GM20431 (cell line): Measurements from ENCODE around the gene SPATA46.
"Not testable (repeated sequence)": the region's sequence is repeated elsewhere in the genome, so short reads cannot be mapped to it uniquely, and the experiment has no call there.

Source experiments
- in situ Hi-C: fragments of 300-500 bp; cut with MseI, MboI; formaldehyde crosslinking; loops from one replicate; pipeline ENCODE4 v1.15.0; 2020; ENCODE audit warnings: low sequenced_read_pairs; ENCODE audit not compliant: unreplicated experiment

SPATA46 gene, protein sequence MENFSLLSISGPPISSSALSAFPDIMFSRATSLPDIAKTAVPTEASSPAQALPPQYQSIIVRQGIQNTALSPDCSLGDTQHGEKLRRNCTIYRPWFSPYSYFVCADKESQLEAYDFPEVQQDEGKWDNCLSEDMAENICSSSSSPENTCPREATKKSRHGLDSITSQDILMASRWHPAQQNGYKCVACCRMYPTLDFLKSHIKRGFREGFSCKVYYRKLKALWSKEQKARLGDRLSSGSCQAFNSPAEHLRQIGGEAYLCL

DNA sequence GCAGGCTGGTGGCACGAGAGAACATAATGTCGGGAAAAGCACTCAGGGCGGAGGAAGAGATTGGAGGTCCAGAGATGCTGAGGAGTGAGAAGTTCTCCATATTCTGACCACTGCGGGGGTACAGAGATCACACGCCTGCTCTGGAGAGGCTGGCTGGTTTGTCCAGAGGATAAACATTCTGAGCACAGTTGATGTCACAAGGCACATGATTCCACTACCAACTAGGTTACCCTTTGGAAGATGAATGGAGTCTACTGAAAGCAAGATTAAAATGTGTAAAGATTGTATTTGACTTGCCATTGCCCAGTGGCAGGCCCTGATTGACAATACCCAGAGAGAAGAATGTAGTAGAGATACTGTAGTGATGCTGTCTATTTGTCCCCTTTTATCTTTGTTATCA lies at the start of gene SPATA46:
TSS of gene SPATA46 (minus strand) at position 164 of the 400 bp plus-strand sequence. CDS start at position 100, 64 bp downstream.
- in situ Hi-C loops: no loop called here

GRCh38 chr1:162422662-162423375 lies 46.2 kb upstream of the SPATA46 start:
- in situ Hi-C loops: no loop called here

DNA sequence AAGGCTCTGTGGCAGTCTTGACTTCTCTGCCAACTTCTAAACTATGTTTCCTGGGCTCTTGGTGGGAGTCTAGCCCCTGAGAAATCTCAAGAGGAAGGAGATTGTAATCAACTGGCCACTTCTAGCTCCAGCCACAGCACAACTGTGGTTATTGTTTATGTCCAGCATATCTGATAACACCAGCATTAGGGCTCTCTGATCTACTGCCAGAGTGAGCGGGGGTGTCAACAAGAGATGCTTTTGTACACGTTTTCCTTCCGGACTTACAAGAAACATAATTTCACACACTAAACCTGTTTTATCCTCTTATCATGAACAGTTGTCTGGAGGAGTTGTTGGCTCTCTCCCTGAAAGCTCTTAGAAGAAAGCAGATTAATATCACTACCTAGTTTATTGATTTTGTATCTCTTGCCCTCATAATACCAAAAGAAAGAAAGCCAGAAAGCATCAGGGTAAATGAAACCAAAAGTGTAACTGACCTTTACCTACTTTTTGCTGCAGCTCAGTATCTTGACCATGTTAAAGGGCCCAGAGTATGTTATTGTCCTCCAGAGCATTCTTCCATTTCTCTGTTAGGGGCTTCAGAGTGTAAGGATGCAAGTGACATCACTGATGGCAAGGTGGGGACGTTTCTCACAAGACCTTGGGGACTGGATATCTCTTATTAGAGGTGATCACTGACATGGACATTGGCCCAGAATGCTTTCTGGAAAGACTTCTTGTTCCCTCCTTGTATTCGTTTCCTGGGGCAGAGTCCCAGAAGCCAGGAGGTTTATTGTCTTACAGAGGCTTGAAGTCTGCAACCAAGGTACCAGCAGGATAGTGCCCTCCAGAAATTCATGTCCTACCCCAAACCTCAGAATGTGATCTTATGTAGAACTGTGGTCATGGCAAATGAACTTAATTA lies 44.9 kb upstream of the SPATA46 start:
- in situ Hi-C loops: no loop called here

GRCh38 chr1:162420120-162420519 lies 43.5 kb upstream of the SPATA46 start:
- in situ Hi-C loops: no loop called here

DNA sequence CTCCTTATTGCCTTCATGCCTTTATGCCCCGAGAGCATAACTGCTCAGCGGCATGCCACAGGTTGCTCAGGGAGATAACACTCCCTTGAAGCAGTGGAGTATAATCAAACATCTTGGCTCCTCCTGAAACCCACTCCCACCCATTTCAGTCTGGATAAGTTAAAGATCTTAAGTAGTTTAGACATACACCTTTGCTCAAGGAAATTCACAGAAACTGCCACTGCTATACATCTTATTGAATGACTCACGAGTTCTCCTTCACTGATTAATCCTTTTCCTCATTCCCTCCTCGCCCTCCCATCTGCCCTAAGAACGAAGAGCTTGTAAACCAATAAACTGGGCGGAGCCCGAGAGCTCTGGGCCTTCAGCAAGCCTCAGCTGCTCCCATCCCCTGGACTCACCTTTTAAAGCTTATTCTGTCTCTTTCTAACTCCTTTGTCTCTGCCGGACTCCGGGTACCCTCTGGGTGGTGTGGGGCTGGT lies 42.8 kb upstream of the SPATA46 start:
- in situ Hi-C loops: not testable (repeated sequence)

GRCh38 chr1:162418584-162418983 lies 41.9 kb upstream of the SPATA46 start:
- in situ Hi-C loops: not testable (repeated sequence)

DNA sequence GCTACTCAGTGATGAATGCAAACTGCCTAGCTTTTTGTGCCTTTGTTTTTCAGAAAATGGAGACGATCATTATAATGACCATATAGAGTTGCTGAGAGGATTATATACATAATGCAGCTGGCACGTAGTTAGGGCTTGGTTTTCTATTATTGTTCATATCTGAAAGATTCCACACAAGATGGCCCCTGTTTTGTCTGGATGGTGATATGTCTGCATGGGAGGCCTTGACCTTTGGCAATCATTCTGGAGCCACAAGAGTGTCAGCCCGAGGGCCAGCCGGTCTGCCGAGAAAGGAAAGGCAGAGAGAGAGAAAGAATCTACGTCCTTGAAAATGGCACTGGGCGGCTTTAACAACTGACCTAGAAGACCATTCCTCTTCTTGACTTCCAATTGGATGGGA lies 41.0 kb upstream of the SPATA46 start:
- in situ Hi-C loops: no loop called here

GRCh38 chr1:162416909-162417308 lies 40.3 kb upstream of the SPATA46 start:
- in situ Hi-C loops: no loop called here

DNA sequence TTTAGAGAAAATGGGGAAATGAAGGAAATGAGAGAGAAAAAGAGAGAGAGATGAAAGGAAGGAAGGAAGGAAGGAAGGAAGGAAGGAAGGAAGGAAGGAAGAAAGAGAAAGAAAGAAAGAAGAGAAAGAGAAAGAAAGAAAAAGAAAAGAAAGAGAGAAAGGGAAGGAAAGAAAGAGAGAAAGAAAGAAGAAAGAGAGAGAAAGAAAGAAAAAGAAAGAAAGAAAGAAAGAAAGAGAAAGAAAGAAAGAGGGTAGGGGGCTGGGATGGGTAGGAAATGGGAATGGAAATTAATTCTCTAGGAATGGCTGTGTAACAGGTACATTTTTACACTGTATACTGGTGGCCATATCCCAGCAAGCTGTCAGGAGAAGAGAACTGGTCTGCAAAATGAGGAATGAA lies 39.6 kb upstream of the SPATA46 start:
- in situ Hi-C loops: no loop called here

GRCh38 chr1:162412002-162412401 lies 35.3 kb upstream of the SPATA46 start, which contains the start of gene SH2D1B:
Gene SH2D1B, minus strand, starts transcription at chr1:162412136. Its CDS starts 120 bp downstream, at chr1:162412016.
- in situ Hi-C loops: no loop called here

GRCh38 chr1:162407539-162407938 lies 30.9 kb upstream of the SPATA46 start:
- in situ Hi-C loops: no loop called here

DNA sequence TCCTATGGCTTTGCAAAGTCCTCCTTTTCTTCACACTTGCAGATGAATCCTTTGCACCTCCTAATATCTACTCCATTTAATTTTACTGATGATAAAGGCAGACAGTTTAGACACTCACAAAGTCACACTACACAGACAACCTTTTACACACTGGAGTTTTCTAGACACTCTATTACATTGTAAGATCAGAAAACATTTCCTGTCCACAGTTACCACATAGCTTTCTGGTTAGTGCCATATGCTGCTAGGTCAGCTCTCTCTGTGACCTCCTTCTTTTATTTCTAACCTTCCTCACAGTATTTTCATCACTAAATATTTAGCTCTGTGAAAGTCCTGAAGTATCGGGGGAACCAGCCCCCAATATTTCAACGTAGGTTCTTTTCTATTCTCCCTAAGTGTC lies 30.2 kb upstream of the SPATA46 start:
- in situ Hi-C loops: no loop called here

DNA sequence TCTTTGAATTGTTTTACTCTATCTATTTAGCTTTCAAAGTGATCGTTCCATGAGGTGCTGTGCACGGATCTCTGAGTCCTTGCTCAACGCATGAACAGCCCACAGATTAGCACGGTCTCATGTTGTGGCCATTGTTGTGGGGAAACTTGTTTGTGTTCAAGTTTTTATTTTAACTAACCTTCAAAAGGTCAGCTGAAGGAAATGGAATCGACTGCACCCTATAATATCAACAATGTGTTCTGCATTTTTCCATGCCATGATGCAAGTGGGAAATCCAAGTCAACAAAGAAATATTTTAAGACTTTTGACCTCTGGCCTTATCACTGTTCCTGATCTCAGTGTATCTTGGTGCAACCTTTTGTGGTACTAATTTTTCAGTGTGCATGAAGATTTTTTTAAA lies 29.1 kb upstream of the SPATA46 start:
- in situ Hi-C loops: no loop called here

DNA sequence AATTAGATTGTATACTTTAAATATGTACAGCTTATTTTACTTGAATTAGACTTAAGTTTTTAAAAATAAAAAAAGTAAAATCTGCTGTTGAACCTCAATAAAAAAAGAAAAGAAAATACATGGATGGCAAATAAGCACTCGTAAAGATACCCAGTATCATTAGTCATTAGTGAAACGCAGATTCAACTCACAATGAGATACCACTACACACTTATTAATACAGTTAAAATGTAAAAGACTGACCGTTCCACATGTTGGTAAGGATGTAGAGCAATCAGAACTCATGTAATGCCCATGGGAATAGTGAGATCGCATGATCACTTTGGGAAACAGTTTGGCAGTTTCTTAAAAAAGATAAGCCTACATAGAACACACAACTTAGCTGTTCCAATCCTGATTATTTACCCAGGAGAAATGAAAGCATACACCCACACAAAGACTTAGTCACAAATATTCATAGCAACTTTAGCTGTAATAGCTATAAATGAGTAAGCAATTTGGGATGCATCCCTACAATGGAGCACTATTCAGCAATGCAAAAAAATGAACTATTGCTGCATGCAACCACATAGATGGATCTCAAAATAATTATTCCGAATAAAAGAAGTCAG lies 28.0 kb upstream of the SPATA46 start:
- in situ Hi-C loops: no loop called here

DNA sequence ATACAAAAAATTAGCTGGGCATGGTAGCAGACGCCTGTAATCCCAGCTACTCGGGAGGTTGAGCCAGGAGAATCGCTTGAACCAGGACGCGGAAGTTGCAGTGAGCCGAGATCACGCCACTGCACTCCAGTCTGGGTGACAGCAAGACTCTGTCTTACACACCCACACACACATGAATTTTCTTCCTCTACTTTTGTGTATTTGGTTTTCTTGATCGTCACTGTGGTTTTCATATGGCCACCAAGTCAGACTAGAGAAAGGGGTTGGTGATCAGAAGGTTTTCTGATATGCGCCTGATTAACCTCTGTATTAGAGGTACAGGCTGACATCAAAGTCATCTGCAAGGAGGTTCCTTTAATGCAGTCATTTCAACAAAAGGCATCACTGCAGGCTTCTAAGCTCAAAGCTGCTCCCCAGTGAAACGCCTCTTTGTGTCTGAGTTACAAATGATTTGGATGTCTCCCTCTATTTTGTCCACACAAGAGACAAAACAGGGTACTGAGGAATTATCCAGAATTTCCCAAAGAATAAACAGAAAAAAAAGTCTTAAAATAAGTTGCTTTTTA lies 24.2 kb upstream of the SPATA46 start:
- in situ Hi-C loops: no loop called here

GRCh38 chr1:162398999-162399580 lies 22.4 kb upstream of the SPATA46 start:
- in situ Hi-C loops: no loop called here

- in situ Hi-C loops: no loop called here
Observed at GRCh38 chr1:162397943-162398560, 21.4 kb upstream of the SPATA46 start.

DNA sequence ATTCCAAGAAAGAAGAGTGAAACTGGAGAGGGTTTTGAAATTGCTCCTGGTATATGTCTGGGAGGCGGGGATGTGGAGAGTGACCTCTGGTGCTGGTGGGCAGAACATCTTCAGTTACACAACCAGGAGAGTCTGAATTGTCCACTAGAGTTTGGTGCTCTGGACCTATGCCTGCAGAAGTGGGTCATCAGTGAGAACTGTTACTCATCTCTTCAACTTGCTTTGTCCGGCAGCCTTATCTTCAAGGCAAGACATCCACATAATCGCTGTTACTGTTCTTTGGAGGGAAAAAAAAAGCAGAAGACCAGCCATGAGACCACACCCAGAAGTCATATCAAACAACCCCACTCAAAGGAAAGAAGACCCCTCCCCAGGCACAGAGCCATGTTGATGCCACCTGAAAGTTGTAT lies 20.4 kb upstream of the SPATA46 start:
- in situ Hi-C loops: no loop called here
